Neuronal stem cell (in vitro differentiated cells): ENCODE data around the gene TCN2.

Experiments used
- DNase-seq: peaks from one replicate; pipeline ENCODE4 v3.0.0-alpha.2; 2013; ENCODE audit warnings: low spot score
- H2AFZ ChIP-seq: one replicate; pipeline ENCODE4 v1.6.1; 2013; ENCODE audit warnings: mild to moderate bottlenecking, low read length, inconsistent platforms
- H2AK5ac ChIP-seq: 2 replicates; pipeline ENCODE4 v1.6.1; 2013; ENCODE audit warnings: low read depth, mild to moderate bottlenecking, inconsistent platforms, low read length, moderate library complexity, mixed read lengths
- H2BK120ac ChIP-seq: 2 replicates; pipeline ENCODE4 v1.6.1; 2013; ENCODE audit warnings: low read depth, mild to moderate bottlenecking, inconsistent platforms, low read length, moderate library complexity, mixed read lengths
- H2BK12ac ChIP-seq: one replicate; pipeline ENCODE4 v1.6.1; 2013; ENCODE audit warnings: low read length, inconsistent platforms
- H2BK15ac ChIP-seq: 2 replicates; pipeline ENCODE4 v1.6.1; 2013; ENCODE audit warnings: mild to moderate bottlenecking, low read length, inconsistent platforms, mixed read lengths
- H2BK5ac ChIP-seq: one replicate; pipeline ENCODE4 v1.6.1; 2013; ENCODE audit warnings: inconsistent platforms, mild to moderate bottlenecking, low read length, moderate library complexity
- H3K14ac ChIP-seq: one replicate; pipeline ENCODE4 v1.6.1; 2013; ENCODE audit warnings: low read length, inconsistent platforms
- H3K18ac ChIP-seq: 2 replicates; pipeline ENCODE4 v1.6.1; 2013; ENCODE audit warnings: low read length, inconsistent platforms
- H3K23ac ChIP-seq: 2 replicates; pipeline ENCODE4 v1.6.1; 2013; ENCODE audit warnings: low read depth, mild to moderate bottlenecking, mixed read lengths, low read length, inconsistent platforms; ENCODE audit not compliant: poor library complexity
- H3K27ac ChIP-seq: replicated peaks from 3 replicates; pipeline ENCODE4 v1.5.1; 2013; ENCODE audit warnings: low read length, inconsistent platforms
- H3K27me3 ChIP-seq, 3 experiments: 2 replicates each; pipeline ENCODE4 v1.6.1; 2013; ENCODE audit warnings: low read length in 3 of 3, mild to moderate bottlenecking in 2 of 3, inconsistent platforms in 1 of 3, low read depth in 1 of 3, mixed read lengths in 1 of 3, moderate library complexity in 1 of 3; ENCODE audit not compliant: control insufficient read depth in 3 of 3, insufficient read depth in 3 of 3
- H3K36me3 ChIP-seq, 2 donors: replicated peaks in 1 of 2; 2 replicates each; pipeline ENCODE4 v1.6.1; 2013; ENCODE audit warnings: low read length in 2 of 2; ENCODE audit not compliant: control insufficient read depth in 2 of 2, insufficient read depth in 2 of 2
- H3K4ac ChIP-seq: 2 replicates; pipeline ENCODE4 v1.6.1; 2013; ENCODE audit warnings: inconsistent platforms, mild to moderate bottlenecking, low read length, moderate library complexity
- H3K4me1 ChIP-seq, 2 donors: 1 replicate in 1 of 2; 2 replicates in 1 of 2; pipeline ENCODE4 v1.6.1; 2013; ENCODE audit warnings: low read length in 2 of 2, low read depth in 1 of 2; ENCODE audit not compliant: control insufficient read depth in 2 of 2, insufficient read depth in 1 of 2
- H3K4me2 ChIP-seq: one replicate; pipeline ENCODE4 v1.6.1; 2013; ENCODE audit warnings: mild to moderate bottlenecking, low read length, inconsistent platforms; ENCODE audit not compliant: insufficient read depth, poor library complexity, severe bottlenecking
- H3K4me3 ChIP-seq, 2 donors: 2 replicates each; pipeline ENCODE4 v1.5.1; 2013; ENCODE audit warnings: low read length in 2 of 2, mild to moderate bottlenecking in 2 of 2, inconsistent platforms in 1 of 2, moderate library complexity in 1 of 2
- H3K79me1 ChIP-seq: one replicate; pipeline ENCODE4 v1.6.1; 2013; ENCODE audit warnings: low read depth, mild to moderate bottlenecking, inconsistent platforms, low read length, moderate library complexity
- H3K9ac ChIP-seq: one replicate; pipeline ENCODE4 v1.6.1; 2013; ENCODE audit warnings: mild to moderate bottlenecking, low read depth, low read length, inconsistent platforms; ENCODE audit not compliant: poor library complexity
- H3K9me3 ChIP-seq, 2 donors: replicated peaks in 1 of 2; 2 replicates each; pipeline versions ENCODE3 to v1.6.1; 2013; ENCODE audit warnings: low read length in 2 of 2, mild to moderate bottlenecking in 2 of 2, inconsistent platforms in 1 of 2, low read depth in 1 of 2, mixed read lengths in 1 of 2, moderate library complexity in 1 of 2; ENCODE audit not compliant: control insufficient read depth in 2 of 2, insufficient read depth in 1 of 2
- H4K8ac ChIP-seq: one replicate; pipeline ENCODE4 v1.6.1; 2013; ENCODE audit warnings: low read depth, mild to moderate bottlenecking, inconsistent platforms, low read length, moderate library complexity
- H4K91ac ChIP-seq: one replicate; pipeline ENCODE4 v1.6.1; 2013; ENCODE audit warnings: low read length, low read depth, mild to moderate bottlenecking, inconsistent platforms; ENCODE audit not compliant: poor library complexity
- WGBS, 2 donors: extraction: QIAGEN DNeasy Blood & Tissue Kit; methylation state at CpG; one replicate each; pipeline ENCODE4 v1.1.7; 2013; ENCODE audit warnings: missing lambda C conversion rate in 2 of 2, mixed read lengths in 1 of 2; ENCODE audit not compliant: insufficient read length in 2 of 2, insufficient replicate concordance in 1 of 2; ENCODE audit errors: extremely low coverage in 2 of 2; 5-methylcytosine and 5-hydroxymethylcytosine counted together

The TCN2 gene

DNA sequence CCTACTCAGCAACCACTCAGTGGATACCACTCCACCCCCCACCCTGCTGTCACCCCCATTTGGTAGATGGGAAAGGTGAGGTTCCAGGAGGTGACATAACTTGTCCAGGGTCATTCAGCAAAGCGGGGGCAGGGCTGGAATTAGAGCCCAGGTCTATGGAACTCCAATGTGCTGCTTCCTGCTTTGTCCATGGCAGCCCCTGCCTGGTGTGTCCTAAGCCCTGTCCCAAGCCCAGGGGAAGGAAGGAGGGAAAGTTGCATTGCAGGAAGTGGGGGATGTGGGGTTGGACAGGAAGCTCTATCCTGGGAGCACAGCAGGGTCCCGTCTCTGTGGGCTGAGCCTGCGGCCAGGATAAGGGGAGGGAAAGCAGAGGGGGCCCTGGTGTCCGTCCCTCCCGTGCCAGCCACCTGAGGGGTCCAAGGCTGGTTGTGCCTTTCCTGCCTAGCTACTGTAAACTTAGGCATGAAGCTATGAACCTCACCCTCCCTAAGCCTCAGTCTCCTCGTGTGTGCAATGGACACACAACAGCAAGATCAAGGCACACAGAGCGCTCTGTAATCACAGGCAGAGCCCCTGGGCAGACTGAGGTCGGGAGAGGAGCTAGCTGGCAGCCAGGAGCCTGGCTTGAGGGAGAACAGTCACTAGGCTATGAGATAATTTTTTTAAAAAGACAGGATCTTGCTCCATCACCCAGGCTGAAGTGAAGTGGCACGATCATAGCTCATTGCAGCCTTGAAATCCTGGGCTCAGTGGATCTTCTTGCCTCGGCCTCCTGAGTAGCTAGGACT is 45.4 kb upstream of the TCN2 start:
- Histone ChIP-seq H4K91ac (peak overlapping the region; percentile 57), H3K4me2 (no peak overlapping the region), H3K18ac (peak overlapping the region; percentile 20), H3K27ac (no peak overlapping the region), H3K9ac (no peak overlapping the region), H3K4me1 (peaks cover 2 to 9% of the 10 kb centered on the region in 2 donors), H3K79me1 (no peaks in the 10 kb centered on the region), H2BK15ac (peak overlapping the region; percentile 13), H4K8ac (no peak overlapping the region), H3K36me3 (no peaks in the 10 kb centered on the region), H3K27me3 (peaks cover 0 to 6% (median 0%) of the 10 kb centered on the region in 3 experiments), H2BK5ac (no peak overlapping the region), H2BK12ac (no peak overlapping the region), H3K4ac (no peak overlapping the region), H2AK5ac (peak overlapping the region; percentile 64), H2BK120ac (no peak overlapping the region), H2AFZ (peak overlapping the region; percentile 75), H3K14ac (no peak overlapping the region), H3K4me3 (no peak overlapping the region), H3K23ac (no peak overlapping the region), H3K9me3 (no peaks in the 10 kb centered on the region)
- DNase-seq = no peak
- no CpG with 5 or more reads among the region's 10 CpGs for WGBS, 2 donors

GRCh38 chr22:30562366-30562765 is 44.6 kb upstream of the TCN2 start:
- no peak overlapping the region for H2BK15ac ChIP-seq
- no peak overlapping the region for H3K4me2 ChIP-seq
- peaks cover 0 to 6% (median 0%) of the 10 kb centered on the region in 3 experiments for H3K27me3 ChIP-seq
- H3K4me3 ChIP-seq = no peak overlapping the region
- no peak overlapping the region for H4K8ac ChIP-seq
- no peaks in the 10 kb centered on the region for H3K79me1 ChIP-seq
- H2BK12ac ChIP-seq = no peak overlapping the region
- peaks cover 2 to 9% of the 10 kb centered on the region in 2 donors for H3K4me1 ChIP-seq
- no peak overlapping the region for H3K23ac ChIP-seq
- no peaks in the 10 kb centered on the region for H3K36me3 ChIP-seq
- no peak overlapping the region for H3K18ac ChIP-seq
- H2AK5ac ChIP-seq = no peak overlapping the region
- no peak overlapping the region for H3K9ac ChIP-seq
- H2AFZ ChIP-seq = no peak overlapping the region
- DNase-seq = no peak
- no peak overlapping the region for H3K27ac ChIP-seq
- H3K14ac ChIP-seq = no peak overlapping the region
- no peak overlapping the region for H4K91ac ChIP-seq
- WGBS, 2 donors = no CpG with 5 or more reads among the region's 6 CpGs
- no peak overlapping the region for H2BK120ac ChIP-seq
- no peak overlapping the region for H3K4ac ChIP-seq
- no peak overlapping the region for H2BK5ac ChIP-seq
- H3K9me3 ChIP-seq = no peaks in the 10 kb centered on the region

DNA sequence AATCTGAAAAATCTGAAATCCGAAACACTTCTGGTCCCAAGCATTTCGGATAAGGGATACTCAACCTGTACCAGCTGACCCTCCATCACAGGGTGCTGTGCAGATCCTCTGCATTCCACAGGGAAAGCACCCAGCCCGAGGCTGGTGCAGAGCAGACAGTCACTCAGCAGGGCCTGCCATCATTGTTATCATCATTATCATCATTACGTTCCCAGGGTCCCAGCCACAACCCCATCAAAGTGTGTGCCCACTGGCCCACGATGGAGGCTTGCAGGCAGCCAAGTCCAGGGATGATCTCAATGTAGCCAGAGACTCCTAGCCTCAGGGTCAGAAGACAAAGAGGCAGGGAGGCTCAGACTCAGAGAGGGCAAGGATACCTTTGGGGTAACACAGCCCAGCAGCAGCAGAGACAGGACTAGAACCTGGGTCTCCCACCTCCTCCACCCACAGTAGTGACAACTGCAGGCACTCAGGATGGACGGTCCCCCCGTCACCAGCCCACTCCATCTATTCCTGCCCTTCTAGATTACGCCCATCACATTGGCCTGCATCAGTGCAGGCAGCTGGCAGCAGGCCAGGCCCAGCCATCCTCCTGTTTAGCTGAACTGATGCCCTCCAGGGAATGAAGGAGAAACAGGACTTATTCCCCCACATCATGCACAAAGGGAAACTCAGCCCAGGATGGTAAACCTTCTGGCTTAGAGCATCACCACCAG is 42.8 kb upstream of the TCN2 start:
- Histone ChIP-seq H4K8ac (no peak overlapping the region), H4K91ac (no peak overlapping the region), H2AK5ac (no peak overlapping the region), H3K4ac (no peak overlapping the region), H3K27ac (no peak overlapping the region), H2BK120ac (no peak overlapping the region), H3K4me1 (peaks cover 5 to 9% of the 10 kb centered on the region in 2 donors), H3K9ac (peak overlapping the region; percentile 34), H2BK15ac (no peak overlapping the region), H3K4me3 (no peak overlapping the region), H2BK12ac (peak overlapping the region; percentile 14), H3K36me3 (no peaks in the 10 kb centered on the region), H3K9me3 (no peaks in the 10 kb centered on the region), H3K27me3 (peaks cover 0 to 6% (median 0%) of the 10 kb centered on the region in 3 experiments), H3K79me1 (no peaks in the 10 kb centered on the region), H3K23ac (no peak overlapping the region), H3K4me2 (no peak overlapping the region), H3K18ac (peak overlapping the region; percentile 16), H3K14ac (peak overlapping the region; percentile 78), H2BK5ac (no peak overlapping the region), H2AFZ (no peak overlapping the region)
- DNase-seq = no peak
- WGBS, 2 donors = no CpG with 5 or more reads among the region's 8 CpGs

- Histone ChIP-seq H3K27ac (no peak overlapping the region), H3K23ac (no peak overlapping the region), H2BK5ac (no peak overlapping the region), H3K79me1 (no peaks in the 10 kb centered on the region), H3K36me3 (no peaks in the 10 kb centered on the region), H2AK5ac (no peak overlapping the region), H3K14ac (no peak overlapping the region), H3K18ac (no peak overlapping the region), H3K4me1 (peaks cover 5 to 6% of the 10 kb centered on the region in 2 donors), H3K9me3 (no peaks in the 10 kb centered on the region), H3K4me3 (no peak overlapping the region), H3K4me2 (no peak overlapping the region), H2BK15ac (no peak overlapping the region), H3K27me3 (peaks cover 0 to 6% (median 0%) of the 10 kb centered on the region in 3 experiments), H3K9ac (no peak overlapping the region), H2BK120ac (no peak overlapping the region), H4K91ac (no peak overlapping the region), H2AFZ (no peak overlapping the region), H4K8ac (no peak overlapping the region), H2BK12ac (no peak overlapping the region), H3K4ac (no peak overlapping the region)
- no peak for DNase-seq
- WGBS, 2 donors = no CpG with 5 or more reads among the region's 3 CpGs
Measured at GRCh38 chr22:30564761-30565119, 42.2 kb upstream of the TCN2 start.
